Parathyroid adenoma (tissue), 2 donors: Measurements from ENCODE around the gene ARFGAP1.

ENCODE experiments used
- H2AFZ ChIP-seq: fragments of 300-600 bp; sonication (generic); one replicate; pipeline ENCODE4 v1.7.0; 2017; ENCODE audit warnings: antibody characterized with exemption, mild to moderate bottlenecking
- H3K27ac ChIP-seq: fragments of 300-600 bp; sonication (generic); one replicate; pipeline ENCODE4 v1.7.0; 2017
- H3K27me3 ChIP-seq: fragments of 300-600 bp; sonication (generic); one replicate; pipeline ENCODE4 v1.7.0; 2017; ENCODE audit warnings: low read length; ENCODE audit not compliant: control insufficient read depth, insufficient read depth
- H3K36me3 ChIP-seq: fragments of 300-600 bp; sonication (generic); one replicate; pipeline ENCODE4 v1.7.0; 2017; ENCODE audit warnings: low read length; ENCODE audit not compliant: control insufficient read depth, insufficient read depth
- H3K4me1 ChIP-seq: fragments of 300-600 bp; sonication (generic); one replicate; pipeline ENCODE4 v1.7.0; 2017; ENCODE audit warnings: control low read depth
- H3K4me2 ChIP-seq: fragments of 300-600 bp; sonication (generic); one replicate; pipeline ENCODE4 v1.7.0; 2017; ENCODE audit warnings: low read length
- H3K4me3 ChIP-seq: fragments of 300-600 bp; sonication (generic); one replicate; pipeline ENCODE4 v1.7.0; 2017; ENCODE audit warnings: low read depth, low read length
- H3K79me2 ChIP-seq: fragments of 300-600 bp; sonication (generic); one replicate; pipeline ENCODE4 v1.7.0; 2017; ENCODE audit warnings: control low read depth
- H3K9ac ChIP-seq: fragments of 300-600 bp; sonication (generic); one replicate; pipeline ENCODE4 v1.7.0; 2017; ENCODE audit warnings: mild to moderate bottlenecking
- H3K9me3 ChIP-seq: fragments of 300-600 bp; sonication (generic); one replicate; pipeline ENCODE4 v1.7.0; 2017; ENCODE audit warnings: low read length; ENCODE audit not compliant: control insufficient read depth
- CTCF ChIP-seq: fragments of 300-600 bp; sonication (generic); IDR thresholded peaks from one replicate; pipeline ENCODE4 v1.7.0; 2017; ENCODE audit warnings: antibody characterized with exemption, mild to moderate bottlenecking
- donor health status: primary hyperparathyroidism.

ARFGAP1 gene

GRCh38 chr20:63274381-63275228, 2.0 kb downstream of the ARFGAP1 start:
- H3K27ac ChIP-seq = no peak overlapping the region
- H3K4me1 ChIP-seq = no peaks in the 10 kb centered on the region
- H3K36me3 ChIP-seq = no peaks in the 10 kb centered on the region
- H3K4me3 ChIP-seq = no peak overlapping the region
- peaks cover 12% of the 10 kb centered on the region for H3K79me2 ChIP-seq
- no peak overlapping the region for H3K4me2 ChIP-seq
- no peaks in the 10 kb centered on the region for H3K9me3 ChIP-seq
- TF ChIP-seq CTCF = no peak
- H2AFZ ChIP-seq = no peak overlapping the region
- H3K27me3 ChIP-seq = no peaks in the 10 kb centered on the region
- H3K9ac ChIP-seq = no peak overlapping the region

- Histone ChIP-seq H3K79me2 (peaks cover 12% of the 10 kb centered on the region), H3K36me3 (no peaks in the 10 kb centered on the region), H3K4me3 (no peak overlapping the region), H3K9ac (no peak overlapping the region), H3K4me2 (no peak overlapping the region), H3K9me3 (no peaks in the 10 kb centered on the region), H3K27ac (no peak overlapping the region), H3K4me1 (no peaks in the 10 kb centered on the region), H3K27me3 (no peaks in the 10 kb centered on the region), H2AFZ (no peak overlapping the region)
- TF ChIP-seq CTCF = no peak
Measured at GRCh38 chr20:63275825-63276224, 3.2 kb downstream of the ARFGAP1 start.

- Histone ChIP-seq H3K4me3 (no peak overlapping the region), H3K79me2 (peaks cover 12% of the 10 kb centered on the region), H3K9me3 (no peaks in the 10 kb centered on the region), H2AFZ (no peak overlapping the region), H3K4me1 (no peaks in the 10 kb centered on the region), H3K4me2 (no peak overlapping the region), H3K27ac (no peak overlapping the region), H3K27me3 (no peaks in the 10 kb centered on the region), H3K9ac (no peak overlapping the region), H3K36me3 (no peaks in the 10 kb centered on the region)
- TF ChIP-seq CTCF = no peak
Measured at GRCh38 chr20:63276956-63277355, 4.3 kb downstream of the ARFGAP1 start.

GRCh38 chr20:63277466-63278272, 5.1 kb downstream of the ARFGAP1 start:
- no peaks in the 10 kb centered on the region for H3K36me3 ChIP-seq

More at GRCh38 chr20:63277466-63278272, 5.1 kb downstream of the ARFGAP1 start:
- no peak for TF ChIP-seq CTCF
- Histone ChIP-seq H3K4me3 (no peak overlapping the region), H3K27me3 (no peaks in the 10 kb centered on the region), H3K9me3 (no peaks in the 10 kb centered on the region), H3K79me2 (peaks cover 12% of the 10 kb centered on the region), H2AFZ (no peak overlapping the region), H3K4me1 (no peaks in the 10 kb centered on the region), H3K4me2 (no peak overlapping the region), H3K27ac (no peak overlapping the region), H3K9ac (no peak overlapping the region)
